HCT116 (cell line): ENCODE data around the gene ACTA2.

Experiments used
- FOSL1 ChIP-seq: IDR thresholded peaks from 2 replicates; pipeline ENCODE4 v1.6.1; 2012; ENCODE audit warnings: low read depth
- MAX ChIP-seq: IDR thresholded peaks from 2 replicates; pipeline ENCODE4 v1.6.1; 2012
- POLR2A ChIP-seq: IDR thresholded peaks from 2 replicates; pipeline ENCODE4 v1.7.0; 2011; ENCODE audit warnings: borderline replicate concordance; ENCODE audit not compliant: insufficient read depth, insufficient read length; ENCODE audit errors: extremely low read depth
- POLR2AphosphoS5 ChIP-seq: IDR thresholded peaks from 2 replicates; pipeline ENCODE4 v1.6.1; 2011; ENCODE audit warnings: mild to moderate bottlenecking, low read depth, low read length, moderate library complexity

- TF ChIP-seq MAX (no peak), POLR2A (no peak), POLR2AphosphoS5 (no peak), FOSL1 (no peak)
Measured at GRCh38 chr10:88920198-88920597, 32.4 kb downstream of the ACTA2 start.
